ENCODE results near the gene SPTBN4.

SPTBN4 gene

GRCh38 chr19:40528078-40528477 is 61.3 kb downstream of the SPTBN4 start:
- TF ChIP-seq CTCF (conservative IDR thresholded peaks at IDR 0.05; ENCODE audit: low read depth, low read length): no peak
- no peak overlapping the region for H3K4me3 ChIP-seq (ENCODE audit: low read length)
- DNase-seq (ENCODE audit: low read depth): no peak

- H3K4me3 ChIP-seq (ENCODE audit: low read length): no peak overlapping the region
- DNase-seq (ENCODE audit: low read depth): no peak
- TF ChIP-seq CTCF (conservative IDR thresholded peaks at IDR 0.05; ENCODE audit: low read depth, low read length): no peak
Measured at GRCh38 chr19:40528533-40529092, 61.8 kb downstream of the SPTBN4 start.

DNA sequence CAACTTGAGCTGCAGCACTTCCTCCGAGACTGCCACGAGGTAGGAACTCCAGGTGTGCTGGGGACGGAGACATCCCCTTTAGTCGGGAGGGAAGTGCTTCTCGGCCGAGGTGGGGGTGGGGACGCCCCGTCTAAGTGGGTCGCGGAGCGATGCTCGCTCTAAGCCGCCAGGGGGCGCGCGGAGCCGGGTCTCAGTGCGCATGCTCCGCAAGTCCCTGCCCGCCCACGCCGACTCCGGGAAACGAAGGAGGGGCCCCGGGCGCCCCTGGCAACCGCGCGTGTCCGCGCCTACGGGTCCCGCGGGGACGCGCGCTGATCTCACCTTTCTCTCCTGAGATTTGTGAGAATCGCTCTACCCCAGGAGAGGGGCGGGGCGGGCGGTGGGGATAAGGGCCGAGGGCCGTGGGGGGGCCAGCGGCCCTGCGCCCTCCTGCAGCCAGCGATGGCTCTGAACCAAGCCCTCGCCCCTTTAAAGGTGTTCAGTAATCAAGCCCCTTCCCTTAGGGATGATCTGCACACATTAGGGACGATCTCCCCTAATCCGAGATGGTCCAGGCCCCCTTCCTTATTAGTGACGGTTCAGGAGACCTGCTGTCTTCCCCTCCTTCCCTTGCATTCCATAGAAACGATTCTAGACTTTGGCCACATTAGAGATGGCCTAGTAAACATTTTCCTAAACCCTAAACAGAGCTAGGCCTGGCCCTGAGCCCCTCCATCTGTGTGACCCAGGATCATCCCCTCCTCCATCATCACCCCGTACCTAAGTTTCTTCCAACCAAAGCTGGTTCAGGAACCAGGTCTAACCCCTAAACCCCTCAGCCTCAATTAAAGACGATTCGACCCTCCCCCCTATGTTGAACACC is 62.5 kb downstream of the SPTBN4 start:
- DNase-seq (ENCODE audit: low read depth): no peak
- peak; percentile 89 for TF ChIP-seq CTCF (conservative IDR thresholded peaks at IDR 0.05; ENCODE audit: low read depth, low read length)
- peak overlapping the region; percentile 47 for H3K4me3 ChIP-seq (ENCODE audit: low read length)

DNA sequence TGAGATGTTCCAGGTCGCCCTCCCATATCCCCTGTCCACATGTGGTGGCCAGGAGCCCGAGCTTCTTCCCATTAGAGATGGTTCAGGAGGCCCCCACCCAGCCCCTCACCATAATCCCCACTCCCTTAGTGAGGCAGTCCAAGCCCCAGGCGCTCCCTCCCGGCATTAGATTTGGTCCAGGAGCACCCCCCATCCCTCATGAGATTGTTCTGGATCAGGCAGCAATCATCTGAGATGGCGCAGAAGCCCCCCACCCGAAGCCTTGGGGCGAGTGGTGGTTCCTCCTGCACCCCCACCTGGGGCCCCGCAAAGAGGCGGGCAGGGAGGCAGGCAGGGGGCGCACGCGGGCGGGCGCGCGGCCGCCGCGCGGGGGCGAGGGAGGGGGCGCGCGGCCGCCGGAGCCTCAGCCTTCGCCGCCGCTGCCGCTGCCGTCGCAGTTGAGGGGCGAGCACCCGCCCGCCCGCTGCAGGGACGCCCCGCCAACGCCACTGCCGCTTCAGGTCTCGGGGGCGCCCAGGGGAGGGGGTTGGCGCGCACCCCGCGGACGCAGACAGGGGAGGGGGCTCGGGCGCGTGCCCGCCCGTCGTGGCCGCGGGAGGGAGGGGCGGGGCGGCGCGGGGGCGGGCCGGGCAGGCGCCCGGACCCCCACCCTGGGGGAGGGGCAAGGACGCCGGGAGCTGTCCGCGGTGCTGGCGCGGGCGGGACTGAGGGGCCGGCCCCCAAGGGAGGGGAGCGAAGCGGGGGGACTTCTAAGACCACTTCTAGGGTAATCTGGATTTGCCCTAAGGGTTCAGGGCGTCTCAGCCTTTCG is 63.5 kb downstream of the SPTBN4 start:
- DNase-seq (ENCODE audit: low read depth): no peak
- no peak overlapping the region for H3K4me3 ChIP-seq (ENCODE audit: low read length)
- TF ChIP-seq CTCF (conservative IDR thresholded peaks at IDR 0.05; ENCODE audit: low read depth, low read length): peak; percentile 29

DNA sequence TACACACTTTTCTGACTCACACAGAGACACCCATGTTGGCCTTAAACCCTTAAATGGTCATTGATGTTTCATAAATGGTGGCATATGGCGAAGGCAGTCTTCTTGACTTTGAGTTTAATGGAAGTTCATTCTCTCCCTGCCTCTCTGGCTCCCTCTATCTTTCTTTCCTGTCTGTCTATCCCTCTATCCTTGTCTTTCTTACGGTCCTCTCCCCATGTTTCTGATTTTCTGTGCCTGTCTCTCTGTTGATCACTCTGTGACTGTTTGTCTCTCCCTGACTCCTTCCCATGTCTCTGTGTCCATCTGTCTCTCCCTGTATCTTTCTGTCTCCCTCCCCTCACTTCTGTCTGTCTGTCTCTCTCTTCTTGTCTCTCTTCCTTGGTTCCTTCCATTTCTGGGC is 66.7 kb downstream of the SPTBN4 start:
- no peak for DNase-seq (ENCODE audit: low read depth)
- TF ChIP-seq CTCF (conservative IDR thresholded peaks at IDR 0.05; ENCODE audit: low read depth, low read length): peak; percentile 37
- H3K4me3 ChIP-seq (ENCODE audit: low read length): no peak overlapping the region

- TF ChIP-seq CTCF (conservative IDR thresholded peaks at IDR 0.05; ENCODE audit: low read depth, low read length): no peak
- no peak for DNase-seq (ENCODE audit: low read depth)
- H3K4me3 ChIP-seq (ENCODE audit: low read length): no peak overlapping the region
Measured at GRCh38 chr19:40534148-40534547, 67.3 kb downstream of the SPTBN4 start.

All from retinal pigment epithelial cell (primary cell).